ENCODE results near the gene DGCR6.
"Not testable (repeated sequence)": the region's sequence is repeated elsewhere in the genome, so short reads cannot be mapped to it uniquely, and the experiment has no call there.

DGCR6 gene

GRCh38 chr22:18905540-18906409 lies at the start of gene DGCR6:
TSS of gene DGCR6 (plus strand) at chr22:18906320. CDS start at chr22:18906375, 55 bp downstream.
- TF ChIP-seq CTCF (conservative IDR thresholded peaks at IDR 0.05; ENCODE audit: low read depth, low read length) = no peak
- DNase-seq (ENCODE audit: low read depth) = no peak
- H3K4me3 ChIP-seq (ENCODE audit: low read depth, low read length) = no peak within 1 kb of the TSS

- peak; percentile 12 for DNase-seq (ENCODE audit: low read depth)
- not testable (repeated sequence) for H3K4me3 ChIP-seq (ENCODE audit: low read depth, low read length)
Observed at GRCh38 chr22:18859314-18859713, 46.8 kb upstream of the DGCR6 start.

- H3K4me3 ChIP-seq (ENCODE audit: low read depth, low read length) = not testable (repeated sequence)
- DNase-seq (ENCODE audit: low read depth) = peak; percentile 4
Observed at GRCh38 chr22:18881260-18881659, 24.9 kb upstream of the DGCR6 start.

- not testable (repeated sequence) for H3K4me3 ChIP-seq (ENCODE audit: low read depth, low read length); DNase-seq (ENCODE audit: low read depth)
Observed at GRCh38 chr22:18884465-18884864, 21.7 kb upstream of the DGCR6 start.

- TF ChIP-seq CTCF (conservative IDR thresholded peaks at IDR 0.05; ENCODE audit: low read depth, low read length) = no peak
- DNase-seq (ENCODE audit: low read depth) = no peak
Observed at GRCh38 chr22:18888115-18888514, 18.0 kb upstream of the DGCR6 start.

GRCh38 chr22:18890510-18891192 lies 15.5 kb upstream of the DGCR6 start:
- DNase-seq (ENCODE audit: low read depth); H3K4me3 ChIP-seq (ENCODE audit: low read depth, low read length): not testable (repeated sequence)

More at GRCh38 chr22:18888115-18888514, 18.0 kb upstream of the DGCR6 start:
- no peak overlapping the region for H3K4me3 ChIP-seq (ENCODE audit: low read depth, low read length)

GRCh38 chr22:18893775-18894174 lies 12.3 kb upstream of the DGCR6 start:
- not testable (repeated sequence) for H3K4me3 ChIP-seq (ENCODE audit: low read depth, low read length); DNase-seq (ENCODE audit: low read depth)

- H3K4me3 ChIP-seq (ENCODE audit: low read depth, low read length); DNase-seq (ENCODE audit: low read depth): not testable (repeated sequence)
Observed at GRCh38 chr22:18896037-18896657, 10.0 kb upstream of the DGCR6 start.

GRCh38 chr22:18906410-18906745 lies 258 bp downstream of the DGCR6 start:
- H3K4me3 ChIP-seq (ENCODE audit: low read depth, low read length); DNase-seq (ENCODE audit: low read depth): not testable (repeated sequence)

- no peak for DNase-seq (ENCODE audit: low read depth)
- no peak overlapping the region for H3K4me3 ChIP-seq (ENCODE audit: low read depth, low read length)
- TF ChIP-seq CTCF (conservative IDR thresholded peaks at IDR 0.05; ENCODE audit: low read depth, low read length) = no peak
Observed at GRCh38 chr22:18906896-18907295, 776 bp downstream of the DGCR6 start.

All from choroid plexus epithelial cell (primary cell).